GM18951 (cell line): ENCODE results near the gene TMC2.

Experiments used
- POLR2A ChIP-seq: IDR thresholded peaks from 4 replicates; pipeline ENCODE4 v1.6.1; 2011; ENCODE audit warnings: mild to moderate bottlenecking; ENCODE audit not compliant: insufficient read length, insufficient read depth; ENCODE audit errors: extremely low read depth
- in situ Hi-C: fragments of 300-500 bp; cut with MboI; formaldehyde crosslinking; loops from one replicate; pipeline ENCODE4 v1.12.0; 2022; ENCODE audit warnings: low sequenced_read_pairs, mixed read lengths, inconsistent platforms; ENCODE audit not compliant: unreplicated experiment

Gene TMC2

GRCh38 chr20:2518558-2518957 is 17.8 kb upstream of the TMC2 start:
- TF ChIP-seq POLR2A = no peak
- in situ Hi-C loops = no loop called here

- in situ Hi-C loops = no loop called here
These were observed 17.1 kb upstream of the TMC2 start for GRCh38 chr20:2519115-2519809.

GRCh38 chr20:2520617-2521016 is 15.8 kb upstream of the TMC2 start:
- TF ChIP-seq POLR2A = no peak
- in situ Hi-C loops = loop anchor here (10.0 kb wide), 1 partner anchor 124 kb away; no protein-coding TSS in a partner anchor

More at GRCh38 chr20:2519115-2519809, 17.1 kb upstream of the TMC2 start:
- no peak for TF ChIP-seq POLR2A

GRCh38 chr20:2521369-2522305 is 14.7 kb upstream of the TMC2 start:
- no peak for TF ChIP-seq POLR2A

GRCh38 chr20:2522826-2523429 is 13.4 kb upstream of the TMC2 start:
- in situ Hi-C loops = loop anchor here (10.0 kb wide), 1 partner anchor 122 kb away; no protein-coding TSS in a partner anchor

More at GRCh38 chr20:2521369-2522305, 14.7 kb upstream of the TMC2 start:
- in situ Hi-C loops = loop anchor here (10.0 kb wide), 1 partner anchor 123 kb away; no protein-coding TSS in a partner anchor

GRCh38 chr20:2523919-2524708 is 12.3 kb upstream of the TMC2 start:
- in situ Hi-C loops = loop anchor here (10.0 kb wide), 1 partner anchor 121 kb away; no protein-coding TSS in a partner anchor
- TF ChIP-seq POLR2A = peak; percentile 60

GRCh38 chr20:2524709-2525506 is 11.5 kb upstream of the TMC2 start:
- in situ Hi-C loops = loop anchor here (10.0 kb wide), 1 partner anchor 120 kb away; no protein-coding TSS in a partner anchor
- TF ChIP-seq POLR2A = no peak

- in situ Hi-C loops = loop anchor here (10.0 kb wide), 1 partner anchor 119 kb away; no protein-coding TSS in a partner anchor
These were observed 10.2 kb upstream of the TMC2 start for GRCh38 chr20:2526218-2526583.

GRCh38 chr20:2527762-2528161 is 8.6 kb upstream of the TMC2 start:
- in situ Hi-C loops = loop anchor here (10.0 kb wide), 1 partner anchor 117 kb away; no protein-coding TSS in a partner anchor
- no peak for TF ChIP-seq POLR2A

GRCh38 chr20:2528671-2529271 is 7.6 kb upstream of the TMC2 start:
- TF ChIP-seq POLR2A = no peak
- in situ Hi-C loops = loop anchor here (10.0 kb wide), 1 partner anchor 116 kb away; no protein-coding TSS in a partner anchor

GRCh38 chr20:2533118-2533517 is 3.3 kb upstream of the TMC2 start:
- in situ Hi-C loops = no loop called here
- no peak for TF ChIP-seq POLR2A
